K562 (cell line): ENCODE measurements around the gene FBXO27. TPM values are rescaled to one million over a fixed set of nuclear protein-coding genes. Genes with fewer than 3 reads are reported as not detected.

Experiments
- MAX ChIP-seq: sonication (generic); formaldehyde crosslinking; IDR thresholded peaks from 2 replicates; pipeline ENCODE4 v1.9.0; 2022; ENCODE audit warnings: mild to moderate bottlenecking, missing genetic modification reagents
- PCBP2 ChIP-seq: fragments of 200-400 bp; formaldehyde crosslinking; IDR thresholded peaks from 2 replicates; pipeline ENCODE4 v1.6.1; 2018; ENCODE audit warnings: low read length, low read depth, mild to moderate bottlenecking, moderate library complexity; ENCODE audit not compliant: poor library complexity, severe bottlenecking
- RAD21 ChIP-seq, 2 experiments: fragments of 250-450 bp in 1 of 2; fragments of 450-650 bp in 1 of 2; sonication (Bioruptor Pico) in 1 of 2; formaldehyde crosslinking in 1 of 2; IDR thresholded peaks in 1 of 2; conservative IDR thresholded peaks in 1 of 2; 2 replicates each; pipeline versions ENCODE4 v1.4.0 to v1.8.0; 2020 to 2022; ENCODE audit warnings: mild to moderate bottlenecking in 2 of 2, moderate library complexity in 1 of 2
- REST ChIP-seq, 2 experiments: fragments of 450-650 bp; formaldehyde crosslinking in 1 of 2; IDR thresholded peaks; 2 replicates each; pipeline versions ENCODE4 v1.4.0 to v1.6.1; 2014 to 2020; ENCODE audit warnings: mild to moderate bottlenecking in 2 of 2, borderline replicate concordance in 1 of 2, low read depth in 1 of 2
- STAG1 ChIP-seq: sonication (generic); formaldehyde crosslinking; IDR thresholded peaks from 2 replicates; pipeline ENCODE4 v1.5.0; 2020; ENCODE audit warnings: missing genetic modification reagents, borderline replicate concordance
- TEAD1 ChIP-seq, 2 experiments: fragments of 450-650 bp in 1 of 2; sonication (generic) in 1 of 2; formaldehyde crosslinking; IDR thresholded peaks; 2 replicates each; pipeline versions ENCODE4 v1.4.0 to v1.8.0; 2020 to 2022; ENCODE audit warnings: mild to moderate bottlenecking in 2 of 2, missing genetic modification reagents in 1 of 2
- TRIM24 ChIP-seq, 2 experiments: fragments of 450-650 bp; IDR thresholded peaks; 2 replicates each; pipeline ENCODE4 v1.6.1; 2016
- ZNF24 ChIP-seq: fragments of 450-650 bp; IDR thresholded peaks from 2 replicates; pipeline ENCODE4 v1.6.1; 2016
- polyA plus RNA-seq, 8 experiments: library from polyadenylated mRNA; depleted of rRNA in 4 of 8; stranded (reverse) in 5 of 8; unstranded in 3 of 8; fragments of >200 nt; fragmentation: Nextera tagmentation in 2 of 8; fragmentation: Illumina TruSeq in 1 of 8; extraction: Ambion mirVana in 2 of 8; extraction: Trizol in 1 of 8; gene quantifications; 2 replicates each; pipeline versions ENCODE4 v1.2.1 to v1.2.3, GENCODE V29; 2011 to 2014; ENCODE audit warnings: inconsistent platforms in 1 of 8, missing spikeins in 1 of 8
- total RNA-seq, 7 experiments: library from RNA; depleted of rRNA in 6 of 7; stranded (reverse); fragments of >200 nt in 6 of 7; fragmentation: Illumina TruSeq in 2 of 7; extraction: Trizol in 2 of 7; gene quantifications; 2 replicates each; pipeline versions ENCODE4 v1.2.1 to v1.2.3, GENCODE V29; 2011 to 2021; ENCODE audit warnings: low replicate concordance in 1 of 7
- TF ChIP-seq, protein P1 (sequence below): sonication (generic); formaldehyde crosslinking; IDR thresholded peaks from 2 replicates; pipeline ENCODE4 v1.8.1; 2023; ENCODE audit warnings: missing genetic modification reagents, mild to moderate bottlenecking, borderline replicate concordance
- TF ChIP-seq, protein P2 (sequence below), 3 experiments: IDR thresholded peaks in 2 of 3; conservative IDR thresholded peaks in 1 of 3; 2 replicates each; pipeline ENCODE4 v1.5.1; 2011 to 2012; ENCODE audit warnings: low read length in 3 of 3, mild to moderate bottlenecking in 3 of 3, control low read depth in 2 of 3, improper control_type of control experiment in 1 of 3, inconsistent platforms in 1 of 3, low read depth in 1 of 3, mixed read lengths in 1 of 3, moderate library complexity in 1 of 3; ENCODE audit not compliant: insufficient read depth in 2 of 3

The FBXO27 gene
- total and polyA plus RNA-seq, 9 of the 15 experiments (the other 6 are each of a cell fraction or from before 2014, with no cell fraction given): 1.8 to 11.0 (median 6.3) TPM

GRCh38 chr19:39052243-39052746 lies 19.9 kb upstream of the FBXO27 start (continued):
- TF ChIP-seq, protein P1, sequence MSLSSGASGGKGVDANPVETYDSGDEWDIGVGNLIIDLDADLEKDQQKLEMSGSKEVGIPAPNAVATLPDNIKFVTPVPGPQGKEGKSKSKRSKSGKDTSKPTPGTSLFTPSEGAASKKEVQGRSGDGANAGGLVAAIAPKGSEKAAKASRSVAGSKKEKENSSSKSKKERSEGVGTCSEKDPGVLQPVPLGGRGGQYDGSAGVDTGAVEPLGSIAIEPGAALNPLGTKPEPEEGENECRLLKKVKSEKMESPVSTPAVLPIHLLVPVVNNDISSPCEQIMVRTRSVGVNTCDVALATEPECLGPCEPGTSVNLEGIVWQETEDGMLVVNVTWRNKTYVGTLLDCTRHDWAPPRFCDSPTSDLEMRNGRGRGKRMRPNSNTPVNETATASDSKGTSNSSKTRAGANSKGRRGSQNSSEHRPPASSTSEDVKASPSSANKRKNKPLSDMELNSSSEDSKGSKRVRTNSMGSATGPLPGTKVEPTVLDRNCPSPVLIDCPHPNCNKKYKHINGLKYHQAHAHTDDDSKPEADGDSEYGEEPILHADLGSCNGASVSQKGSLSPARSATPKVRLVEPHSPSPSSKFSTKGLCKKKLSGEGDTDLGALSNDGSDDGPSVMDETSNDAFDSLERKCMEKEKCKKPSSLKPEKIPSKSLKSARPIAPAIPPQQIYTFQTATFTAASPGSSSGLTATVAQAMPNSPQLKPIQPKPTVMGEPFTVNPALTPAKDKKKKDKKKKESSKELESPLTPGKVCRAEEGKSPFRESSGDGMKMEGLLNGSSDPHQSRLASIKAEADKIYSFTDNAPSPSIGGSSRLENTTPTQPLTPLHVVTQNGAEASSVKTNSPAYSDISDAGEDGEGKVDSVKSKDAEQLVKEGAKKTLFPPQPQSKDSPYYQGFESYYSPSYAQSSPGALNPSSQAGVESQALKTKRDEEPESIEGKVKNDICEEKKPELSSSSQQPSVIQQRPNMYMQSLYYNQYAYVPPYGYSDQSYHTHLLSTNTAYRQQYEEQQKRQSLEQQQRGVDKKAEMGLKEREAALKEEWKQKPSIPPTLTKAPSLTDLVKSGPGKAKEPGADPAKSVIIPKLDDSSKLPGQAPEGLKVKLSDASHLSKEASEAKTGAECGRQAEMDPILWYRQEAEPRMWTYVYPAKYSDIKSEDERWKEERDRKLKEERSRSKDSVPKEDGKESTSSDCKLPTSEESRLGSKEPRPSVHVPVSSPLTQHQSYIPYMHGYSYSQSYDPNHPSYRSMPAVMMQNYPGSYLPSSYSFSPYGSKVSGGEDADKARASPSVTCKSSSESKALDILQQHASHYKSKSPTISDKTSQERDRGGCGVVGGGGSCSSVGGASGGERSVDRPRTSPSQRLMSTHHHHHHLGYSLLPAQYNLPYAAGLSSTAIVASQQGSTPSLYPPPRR: no peak
- TF ChIP-seq STAG1 (CRISPR knock-in tag): peak; percentile 84
- TF ChIP-seq, protein P2, sequence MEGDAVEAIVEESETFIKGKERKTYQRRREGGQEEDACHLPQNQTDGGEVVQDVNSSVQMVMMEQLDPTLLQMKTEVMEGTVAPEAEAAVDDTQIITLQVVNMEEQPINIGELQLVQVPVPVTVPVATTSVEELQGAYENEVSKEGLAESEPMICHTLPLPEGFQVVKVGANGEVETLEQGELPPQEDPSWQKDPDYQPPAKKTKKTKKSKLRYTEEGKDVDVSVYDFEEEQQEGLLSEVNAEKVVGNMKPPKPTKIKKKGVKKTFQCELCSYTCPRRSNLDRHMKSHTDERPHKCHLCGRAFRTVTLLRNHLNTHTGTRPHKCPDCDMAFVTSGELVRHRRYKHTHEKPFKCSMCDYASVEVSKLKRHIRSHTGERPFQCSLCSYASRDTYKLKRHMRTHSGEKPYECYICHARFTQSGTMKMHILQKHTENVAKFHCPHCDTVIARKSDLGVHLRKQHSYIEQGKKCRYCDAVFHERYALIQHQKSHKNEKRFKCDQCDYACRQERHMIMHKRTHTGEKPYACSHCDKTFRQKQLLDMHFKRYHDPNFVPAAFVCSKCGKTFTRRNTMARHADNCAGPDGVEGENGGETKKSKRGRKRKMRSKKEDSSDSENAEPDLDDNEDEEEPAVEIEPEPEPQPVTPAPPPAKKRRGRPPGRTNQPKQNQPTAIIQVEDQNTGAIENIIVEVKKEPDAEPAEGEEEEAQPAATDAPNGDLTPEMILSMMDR (IDR thresholded peaks at IDR 0.05 in 2 of 3, conservative IDR thresholded peaks at IDR 0.05 in 1 of 3; ENCODE audit: insufficient read depth in 2 of 3, low read depth in 1 of 3, low read length in 3 of 3): peak; percentile 79 to 93 (median 80)
- TF ChIP-seq REST (IDR thresholded peaks at IDR 0.05; ENCODE audit: borderline replicate concordance): peak; percentile 68
- TF ChIP-seq REST (CRISPR knock-in tag; IDR thresholded peaks at IDR 0.05; ENCODE audit: low read depth): no peak
- TF ChIP-seq PCBP2: no peak
- TF ChIP-seq MAX (CRISPR knock-in tag): peak; percentile 44; the same call in 1 of the 2 replicates
- 0 out of 4 replicates have a peak, but pooled peaks of 1 of the 2 experiments have one; percentile 22 for TF ChIP-seq TEAD1 (CRISPR knock-in tag; IDR thresholded peaks at IDR 0.05)
- peak in 1 of 2 experiments; percentile 79; a peak in 3 of 4 replicates for TF ChIP-seq RAD21 (CRISPR knock-in tag; conservative IDR thresholded peaks at IDR 0.05 in 1 of 2, IDR thresholded peaks at IDR 0.05 in 1 of 2)
- no peak for TF ChIP-seq ZNF24
- TF ChIP-seq TRIM24 (IDR thresholded peaks at IDR 0.05): no peak
